Measurements from ENCODE around the gene ANK3.

DNA sequence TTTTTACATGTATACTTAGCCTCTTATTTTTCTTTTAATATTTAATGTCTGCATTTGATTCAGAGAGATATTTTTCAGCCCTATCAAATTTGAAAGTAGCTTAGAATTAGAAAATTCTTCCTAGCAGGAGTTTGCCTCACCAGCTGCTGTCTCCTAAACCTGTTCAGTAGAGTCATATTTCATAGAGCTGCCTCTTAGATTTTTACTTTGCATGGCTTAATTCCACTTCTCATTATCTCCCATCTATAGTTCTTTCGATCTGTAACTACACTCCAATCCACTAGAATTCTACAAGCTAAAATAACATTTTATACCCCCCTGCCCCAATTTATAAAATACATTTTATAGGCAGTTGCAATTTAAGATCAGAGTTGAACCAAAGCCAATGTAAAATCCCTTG, 227.0 kb downstream of the ANK3 start:
- TF ChIP-seq, protein P1, sequence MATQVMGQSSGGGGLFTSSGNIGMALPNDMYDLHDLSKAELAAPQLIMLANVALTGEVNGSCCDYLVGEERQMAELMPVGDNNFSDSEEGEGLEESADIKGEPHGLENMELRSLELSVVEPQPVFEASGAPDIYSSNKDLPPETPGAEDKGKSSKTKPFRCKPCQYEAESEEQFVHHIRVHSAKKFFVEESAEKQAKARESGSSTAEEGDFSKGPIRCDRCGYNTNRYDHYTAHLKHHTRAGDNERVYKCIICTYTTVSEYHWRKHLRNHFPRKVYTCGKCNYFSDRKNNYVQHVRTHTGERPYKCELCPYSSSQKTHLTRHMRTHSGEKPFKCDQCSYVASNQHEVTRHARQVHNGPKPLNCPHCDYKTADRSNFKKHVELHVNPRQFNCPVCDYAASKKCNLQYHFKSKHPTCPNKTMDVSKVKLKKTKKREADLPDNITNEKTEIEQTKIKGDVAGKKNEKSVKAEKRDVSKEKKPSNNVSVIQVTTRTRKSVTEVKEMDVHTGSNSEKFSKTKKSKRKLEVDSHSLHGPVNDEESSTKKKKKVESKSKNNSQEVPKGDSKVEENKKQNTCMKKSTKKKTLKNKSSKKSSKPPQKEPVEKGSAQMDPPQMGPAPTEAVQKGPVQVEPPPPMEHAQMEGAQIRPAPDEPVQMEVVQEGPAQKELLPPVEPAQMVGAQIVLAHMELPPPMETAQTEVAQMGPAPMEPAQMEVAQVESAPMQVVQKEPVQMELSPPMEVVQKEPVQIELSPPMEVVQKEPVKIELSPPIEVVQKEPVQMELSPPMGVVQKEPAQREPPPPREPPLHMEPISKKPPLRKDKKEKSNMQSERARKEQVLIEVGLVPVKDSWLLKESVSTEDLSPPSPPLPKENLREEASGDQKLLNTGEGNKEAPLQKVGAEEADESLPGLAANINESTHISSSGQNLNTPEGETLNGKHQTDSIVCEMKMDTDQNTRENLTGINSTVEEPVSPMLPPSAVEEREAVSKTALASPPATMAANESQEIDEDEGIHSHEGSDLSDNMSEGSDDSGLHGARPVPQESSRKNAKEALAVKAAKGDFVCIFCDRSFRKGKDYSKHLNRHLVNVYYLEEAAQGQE (IDR thresholded peaks at IDR 0.05; ENCODE audit: insufficient read depth in 1 of 2, low read depth in 2 of 2, low read length in 2 of 2): no peak
- no peak for TF ChIP-seq POLR2AphosphoS5 (IDR thresholded peaks at IDR 0.05; ENCODE audit: low read depth, low read length)
- TF ChIP-seq FOXP2 (optimal IDR thresholded peaks at IDR 0.05; ENCODE audit: borderline replicate concordance, extremely low read depth, extremely low read length, insufficient read depth): no peak
